ENCODE results near the gene SYT1. TPM values are rescaled to one million over a fixed set of nuclear protein-coding genes. Genes with fewer than 3 reads are reported as not detected.

The SYT1 gene
- total and polyA plus RNA-seq, 3 experiments from 2014 or later: not detected

- H3K27ac Mint-ChIP-seq: no peak overlapping the region
- H3K27ac ChIP-seq (ENCODE audit: low read depth, low read length): no peak overlapping the region
- no peaks in the 10 kb centered on the region for H3K36me3 ChIP-seq (ENCODE audit: insufficient read depth, low read length)
- H3K4me1 Mint-ChIP-seq: no peaks in the 10 kb centered on the region
- no peaks in the 10 kb centered on the region for H3K36me3 Mint-ChIP-seq
- no peak overlapping the region for H3K4me3 ChIP-seq (ENCODE audit: low read length)
- POLR2A ChIA-PET: no interaction called here
- H3K4me3 Mint-ChIP-seq: no peak overlapping the region
- peaks cover 5 to 13% (median 7%) of the 10 kb centered on the region in 5 donors for H3K9me3 Mint-ChIP-seq
- CTCF ChIA-PET: no interaction called here
- no peak for DNase-seq
- H3K9me3 ChIP-seq (ENCODE audit: low read length): no peaks in the 10 kb centered on the region
- H3K4me1 ChIP-seq (ENCODE audit: insufficient read depth, low read length): no peaks in the 10 kb centered on the region
- no peaks in the 10 kb centered on the region for H3K27me3 Mint-ChIP-seq
- H3K27me3 ChIP-seq (ENCODE audit: insufficient read depth, low read length, poor library complexity, severe bottlenecking): no peaks in the 10 kb centered on the region
Observed at GRCh38 chr12:79233341-79233781, 368.8 kb downstream of the SYT1 start.

GRCh38 chr12:79236920-79237319, 372.3 kb downstream of the SYT1 start:
- Mint-ChIP-seq H3K27ac (no peak overlapping the region), H3K9me3 (peaks cover 2 to 16% (median 5%) of the 10 kb centered on the region in 5 donors), H3K36me3 (no peaks in the 10 kb centered on the region), H3K4me3 (no peak overlapping the region), H3K27me3 (no peaks in the 10 kb centered on the region), H3K4me1 (no peaks in the 10 kb centered on the region)
- no peak for DNase-seq
- ChIA-PET CTCF (no interaction called here), POLR2A (no interaction called here)
- H3K27me3 ChIP-seq (ENCODE audit: insufficient read depth, low read length, poor library complexity, severe bottlenecking): no peaks in the 10 kb centered on the region
- no peak overlapping the region for H3K4me3 ChIP-seq (ENCODE audit: low read length)
- H3K27ac ChIP-seq (ENCODE audit: low read depth, low read length): no peak overlapping the region
- no peaks in the 10 kb centered on the region for H3K36me3 ChIP-seq (ENCODE audit: insufficient read depth, low read length)
- H3K9me3 ChIP-seq (ENCODE audit: low read length): no peaks in the 10 kb centered on the region
- no peaks in the 10 kb centered on the region for H3K4me1 ChIP-seq (ENCODE audit: insufficient read depth, low read length)

GRCh38 chr12:79238246-79238645, 373.7 kb downstream of the SYT1 start:
- no peak for DNase-seq
- H3K4me1 ChIP-seq (ENCODE audit: insufficient read depth, low read length): no peaks in the 10 kb centered on the region
- CTCF ChIA-PET: no interaction called here
- POLR2A ChIA-PET: no interaction called here
- no peaks in the 10 kb centered on the region for H3K4me1 Mint-ChIP-seq
- H3K9me3 Mint-ChIP-seq: peaks cover 2 to 23% (median 6%) of the 10 kb centered on the region in 5 donors
- H3K27me3 Mint-ChIP-seq: no peaks in the 10 kb centered on the region
- no peak overlapping the region for H3K4me3 ChIP-seq (ENCODE audit: low read length)
- no peaks in the 10 kb centered on the region for H3K36me3 ChIP-seq (ENCODE audit: insufficient read depth, low read length)
- no peak overlapping the region for H3K27ac Mint-ChIP-seq
- H3K27ac ChIP-seq (ENCODE audit: low read depth, low read length): no peak overlapping the region
- no peaks in the 10 kb centered on the region for H3K9me3 ChIP-seq (ENCODE audit: low read length)
- no peaks in the 10 kb centered on the region for H3K36me3 Mint-ChIP-seq
- no peaks in the 10 kb centered on the region for H3K27me3 ChIP-seq (ENCODE audit: insufficient read depth, low read length, poor library complexity, severe bottlenecking)
- no peak overlapping the region for H3K4me3 Mint-ChIP-seq

- Histone ChIP-seq H3K4me3 (ENCODE audit: low read length) (no peak overlapping the region), H3K4me1 (ENCODE audit: insufficient read depth, low read length) (no peaks in the 10 kb centered on the region), H3K27me3 (ENCODE audit: insufficient read depth, low read length, poor library complexity, severe bottlenecking) (no peaks in the 10 kb centered on the region), H3K36me3 (ENCODE audit: insufficient read depth, low read length) (no peaks in the 10 kb centered on the region), H3K9me3 (ENCODE audit: low read length) (no peaks in the 10 kb centered on the region), H3K27ac (ENCODE audit: low read depth, low read length) (no peak overlapping the region)
- H3K4me1 Mint-ChIP-seq: no peaks in the 10 kb centered on the region
- no peak overlapping the region for H3K27ac Mint-ChIP-seq
- H3K9me3 Mint-ChIP-seq: peaks cover 2 to 33% (median 7%) of the 10 kb centered on the region in 5 donors
- H3K36me3 Mint-ChIP-seq: no peaks in the 10 kb centered on the region
- CTCF ChIA-PET: no interaction called here
- no peak for DNase-seq
- no peaks in the 10 kb centered on the region for H3K27me3 Mint-ChIP-seq
- POLR2A ChIA-PET: no interaction called here
- no peak overlapping the region for H3K4me3 Mint-ChIP-seq
Observed at GRCh38 chr12:79247494-79247893, 382.9 kb downstream of the SYT1 start.

GRCh38 chr12:79250186-79250585, 385.6 kb downstream of the SYT1 start:
- Mint-ChIP-seq H3K27ac (no peak overlapping the region), H3K36me3 (no peaks in the 10 kb centered on the region), H3K4me1 (no peaks in the 10 kb centered on the region), H3K9me3 (peaks cover 0 to 35% (median 5%) of the 10 kb centered on the region in 5 donors), H3K4me3 (no peak overlapping the region), H3K27me3 (no peaks in the 10 kb centered on the region)
- Histone ChIP-seq H3K4me3 (ENCODE audit: low read length) (no peak overlapping the region), H3K36me3 (ENCODE audit: insufficient read depth, low read length) (no peaks in the 10 kb centered on the region), H3K4me1 (ENCODE audit: insufficient read depth, low read length) (no peaks in the 10 kb centered on the region), H3K27me3 (ENCODE audit: insufficient read depth, low read length, poor library complexity, severe bottlenecking) (no peaks in the 10 kb centered on the region), H3K27ac (ENCODE audit: low read depth, low read length) (no peak overlapping the region), H3K9me3 (ENCODE audit: low read length) (no peaks in the 10 kb centered on the region)
- CTCF ChIA-PET: no interaction called here
- POLR2A ChIA-PET: no interaction called here
- DNase-seq: no peak

- Histone ChIP-seq H3K9me3 (ENCODE audit: low read length) (no peaks in the 10 kb centered on the region), H3K4me1 (ENCODE audit: insufficient read depth, low read length) (no peaks in the 10 kb centered on the region), H3K27me3 (ENCODE audit: insufficient read depth, low read length, poor library complexity, severe bottlenecking) (no peaks in the 10 kb centered on the region), H3K27ac (ENCODE audit: low read depth, low read length) (no peak overlapping the region), H3K4me3 (ENCODE audit: low read length) (no peak overlapping the region), H3K36me3 (ENCODE audit: insufficient read depth, low read length) (no peaks in the 10 kb centered on the region)
- H3K9me3 Mint-ChIP-seq: peaks cover 0 to 32% (median 5%) of the 10 kb centered on the region in 5 donors
- H3K27ac Mint-ChIP-seq: no peak overlapping the region
- no peak overlapping the region for H3K4me3 Mint-ChIP-seq
- DNase-seq: no peak
- ChIA-PET POLR2A (no interaction called here), CTCF (no interaction called here)
- no peaks in the 10 kb centered on the region for H3K4me1 Mint-ChIP-seq
- no peaks in the 10 kb centered on the region for H3K36me3 Mint-ChIP-seq
- H3K27me3 Mint-ChIP-seq: no peaks in the 10 kb centered on the region
Observed at GRCh38 chr12:79250960-79251755, 386.6 kb downstream of the SYT1 start.

- no peaks in the 10 kb centered on the region for H3K4me1 Mint-ChIP-seq
- no peak overlapping the region for H3K4me3 ChIP-seq (ENCODE audit: low read length)
- no peak overlapping the region for H3K27ac Mint-ChIP-seq
- peaks cover 0 to 25% (median 3%) of the 10 kb centered on the region in 5 donors for H3K9me3 Mint-ChIP-seq
- no peaks in the 10 kb centered on the region for H3K36me3 Mint-ChIP-seq
- ChIA-PET POLR2A (no interaction called here), CTCF (no interaction called here)
- H3K4me1 ChIP-seq (ENCODE audit: insufficient read depth, low read length): no peaks in the 10 kb centered on the region
- no peaks in the 10 kb centered on the region for H3K9me3 ChIP-seq (ENCODE audit: low read length)
- no peaks in the 10 kb centered on the region for H3K36me3 ChIP-seq (ENCODE audit: insufficient read depth, low read length)
- H3K27ac ChIP-seq (ENCODE audit: low read depth, low read length): no peak overlapping the region
- DNase-seq: no peak
- no peaks in the 10 kb centered on the region for H3K27me3 Mint-ChIP-seq
- no peak overlapping the region for H3K4me3 Mint-ChIP-seq
- no peaks in the 10 kb centered on the region for H3K27me3 ChIP-seq (ENCODE audit: insufficient read depth, low read length, poor library complexity, severe bottlenecking)
Observed at GRCh38 chr12:79252358-79253075, 387.9 kb downstream of the SYT1 start.

GRCh38 chr12:79255288-79255687, 390.7 kb downstream of the SYT1 start:
- Histone ChIP-seq H3K9me3 (ENCODE audit: low read length) (no peaks in the 10 kb centered on the region), H3K36me3 (ENCODE audit: insufficient read depth, low read length) (no peaks in the 10 kb centered on the region), H3K27me3 (ENCODE audit: insufficient read depth, low read length, poor library complexity, severe bottlenecking) (no peaks in the 10 kb centered on the region), H3K4me3 (ENCODE audit: low read length) (no peak overlapping the region), H3K27ac (ENCODE audit: low read depth, low read length) (no peak overlapping the region), H3K4me1 (ENCODE audit: insufficient read depth, low read length) (no peaks in the 10 kb centered on the region)
- Mint-ChIP-seq H3K4me3 (no peak overlapping the region), H3K9me3 (peaks cover 0 to 17% (median 3%) of the 10 kb centered on the region in 5 donors), H3K27ac (no peak overlapping the region), H3K27me3 (no peaks in the 10 kb centered on the region), H3K4me1 (no peaks in the 10 kb centered on the region), H3K36me3 (no peaks in the 10 kb centered on the region)
- no peak for DNase-seq
- ChIA-PET CTCF (no interaction called here), POLR2A (no interaction called here)
